Mucosa of descending colon (tissue), 3 donors: ENCODE data around the gene UQCR11. TPM values are rescaled to one million over a fixed set of nuclear protein-coding genes. Genes with fewer than 3 reads are reported as not detected.

Experiments used
- ATAC-seq: fragments of 200-7000 bp; cut with Tn5 transposase; one replicate; pipeline ENCODE4 v1.9.1; 2020; ENCODE audit warnings: mild to moderate bottlenecking, moderate library complexity
- DNase-seq, 3 donors: peaks; one replicate each; pipeline ENCODE4 v3.0.0-alpha.2; 2020
- H3K36me3 ChIP-seq: fragments of 200-600 bp; one replicate; pipeline ENCODE4 v1.8.0; 2021; ENCODE audit warnings: low read depth, mild to moderate bottlenecking
- H3K4me1 ChIP-seq: fragments of 200-600 bp; one replicate; pipeline ENCODE4 v1.8.0; 2021; ENCODE audit warnings: low read depth, mild to moderate bottlenecking
- H3K4me3 ChIP-seq: fragments of 200-600 bp; one replicate; pipeline ENCODE4 v1.8.0; 2021; ENCODE audit warnings: mild to moderate bottlenecking
- H3K9me3 ChIP-seq: fragments of 200-600 bp; one replicate; pipeline ENCODE4 v1.8.0; 2021; ENCODE audit warnings: mild to moderate bottlenecking
- intact Hi-C, 2 donors: fragments of 100-400 bp; cut with DNase I in 1 of 2; cut with micrococcal nuclease in 1 of 2; formaldehyde crosslinking; loops; one replicate each; pipeline versions ENCODE4 v1.11.0 to v1.11.1; 2022; cut with DNase I, micrococcal nuclease
- total RNA-seq, 3 donors: library from RNA; stranded (reverse); fragmentation: NEBNext Ultra II Directional in 2 of 3; extraction: Animal tissue kit (Norgen Biotek cat#: 25700) in 2 of 3; gene quantifications; one replicate each; pipeline versions ENCODE4 v1.2.1 to v1.2.4, GENCODE V29; 2021 to 2023
- TF ChIP-seq, protein P1 (sequence below): fragments of 200-600 bp; IDR thresholded peaks from one replicate; pipeline ENCODE4 v1.8.0; 2022; ENCODE audit warnings: antibody characterized with exemption, mild to moderate bottlenecking
- donor health status: DM: no; HTN: no; CAD: no; lungs with moderate emphysema.
- donor health status: DM: no; HTN: no; CAD: no.
- donor health status: DM: no; HTN: yes; CAD: no.

UQCR11 gene
- total RNA-seq, 3 donors from 2014 or later, result 265 to 301 (median 272) TPM

DNA sequence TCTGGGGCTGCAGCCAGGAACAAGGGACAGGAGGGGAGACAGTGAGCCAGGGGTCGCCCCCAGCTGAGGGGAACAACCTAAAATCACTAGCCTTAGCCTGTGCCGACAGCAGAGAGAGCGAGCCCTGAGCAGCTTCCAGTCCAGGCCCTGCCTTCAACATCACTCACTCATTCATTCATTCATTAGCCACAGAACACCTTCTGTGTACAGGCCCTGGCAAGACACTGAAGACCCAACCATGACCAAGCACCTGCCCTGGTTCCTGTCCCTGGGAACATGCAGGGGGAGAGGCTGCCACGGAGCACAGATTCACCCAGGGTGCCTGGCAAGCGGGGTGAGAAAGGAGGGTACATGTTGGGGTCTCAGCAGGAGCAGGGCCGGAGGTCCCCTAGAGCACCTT lies 42.0 kb downstream of the UQCR11 start:
- ATAC-seq, result no peak
- intact Hi-C loops, result no loop called here
- Histone ChIP-seq H3K36me3 (no peaks in the 10 kb centered on the region), H3K9me3 (no peaks in the 10 kb centered on the region), H3K4me3 (no peak overlapping the region), H3K4me1 (no peaks in the 10 kb centered on the region)
- TF ChIP-seq, protein P1, sequence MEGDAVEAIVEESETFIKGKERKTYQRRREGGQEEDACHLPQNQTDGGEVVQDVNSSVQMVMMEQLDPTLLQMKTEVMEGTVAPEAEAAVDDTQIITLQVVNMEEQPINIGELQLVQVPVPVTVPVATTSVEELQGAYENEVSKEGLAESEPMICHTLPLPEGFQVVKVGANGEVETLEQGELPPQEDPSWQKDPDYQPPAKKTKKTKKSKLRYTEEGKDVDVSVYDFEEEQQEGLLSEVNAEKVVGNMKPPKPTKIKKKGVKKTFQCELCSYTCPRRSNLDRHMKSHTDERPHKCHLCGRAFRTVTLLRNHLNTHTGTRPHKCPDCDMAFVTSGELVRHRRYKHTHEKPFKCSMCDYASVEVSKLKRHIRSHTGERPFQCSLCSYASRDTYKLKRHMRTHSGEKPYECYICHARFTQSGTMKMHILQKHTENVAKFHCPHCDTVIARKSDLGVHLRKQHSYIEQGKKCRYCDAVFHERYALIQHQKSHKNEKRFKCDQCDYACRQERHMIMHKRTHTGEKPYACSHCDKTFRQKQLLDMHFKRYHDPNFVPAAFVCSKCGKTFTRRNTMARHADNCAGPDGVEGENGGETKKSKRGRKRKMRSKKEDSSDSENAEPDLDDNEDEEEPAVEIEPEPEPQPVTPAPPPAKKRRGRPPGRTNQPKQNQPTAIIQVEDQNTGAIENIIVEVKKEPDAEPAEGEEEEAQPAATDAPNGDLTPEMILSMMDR, result no peak
- DNase-seq, result no peak

DNA sequence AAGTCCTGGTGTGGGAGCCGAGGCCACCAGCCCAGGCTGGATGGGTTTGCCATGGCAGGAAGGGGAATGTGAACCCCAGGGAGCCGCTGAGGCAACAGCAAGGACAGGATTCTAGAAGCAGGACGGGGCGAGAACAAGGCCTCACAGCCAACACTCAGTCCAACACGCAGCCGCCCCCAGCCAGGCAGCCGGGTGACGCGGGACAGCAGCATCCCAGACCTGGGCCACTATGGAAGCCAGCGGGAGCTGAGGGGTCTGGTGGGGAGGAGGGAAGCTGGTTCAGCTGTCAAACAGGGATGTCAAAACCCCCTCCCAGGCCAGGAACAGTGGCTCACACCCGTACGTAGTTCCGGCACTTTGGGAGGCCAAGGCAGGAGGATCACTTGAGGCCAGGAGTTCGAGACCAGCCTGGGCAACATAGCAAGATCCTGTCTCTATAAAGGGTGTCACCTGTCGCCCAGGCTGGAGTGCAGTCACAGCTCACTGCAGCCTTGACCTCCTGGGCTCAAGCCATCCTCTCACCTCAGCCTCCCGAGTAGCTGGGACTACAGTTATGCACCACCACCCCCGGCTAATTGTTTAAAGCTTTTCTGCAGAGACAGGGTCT lies 43.9 kb downstream of the UQCR11 start:
- intact Hi-C loops, result no loop called here
- DNase-seq, result no peak
- Histone ChIP-seq H3K9me3 (no peaks in the 10 kb centered on the region), H3K4me1 (no peaks in the 10 kb centered on the region), H3K36me3 (no peaks in the 10 kb centered on the region), H3K4me3 (no peak overlapping the region)
- TF ChIP-seq, protein P1, result no peak
- no peak for ATAC-seq

DNA sequence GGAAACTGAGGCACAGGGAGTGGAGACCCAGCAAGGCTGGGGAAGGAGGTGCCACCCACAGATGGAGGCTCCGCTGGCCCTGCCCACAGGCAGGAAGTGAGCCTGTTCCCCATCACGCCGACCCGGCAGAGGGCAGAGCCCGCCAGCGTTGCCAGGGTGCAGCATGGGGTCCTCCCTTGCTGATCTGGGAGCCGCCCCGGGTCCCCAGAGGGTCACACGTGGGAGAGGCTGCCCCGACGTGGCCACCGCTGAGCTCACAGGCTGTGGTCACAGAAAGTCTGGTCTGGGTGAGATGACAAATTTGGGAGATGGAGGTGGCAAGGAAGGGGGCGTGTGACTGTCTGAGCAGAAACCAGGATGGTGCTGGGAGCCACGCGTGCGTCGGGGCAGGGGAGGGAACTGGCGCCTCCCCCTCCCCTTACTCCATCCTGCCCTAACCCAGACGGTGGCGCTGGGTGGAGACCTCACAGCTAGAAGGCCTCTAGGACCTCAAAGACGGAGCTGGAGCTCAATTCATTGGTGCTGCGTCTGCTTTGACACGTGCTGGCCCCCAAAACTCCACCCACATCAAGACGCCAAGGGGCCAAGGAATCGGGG lies 44.9 kb downstream of the UQCR11 start:
- intact Hi-C loops, result no loop called here
- Histone ChIP-seq H3K36me3 (no peaks in the 10 kb centered on the region), H3K9me3 (no peaks in the 10 kb centered on the region), H3K4me1 (no peaks in the 10 kb centered on the region), H3K4me3 (no peak overlapping the region)
- ATAC-seq (no peak), DNase-seq (no peak)
- TF ChIP-seq, protein P1, result no peak

DNA sequence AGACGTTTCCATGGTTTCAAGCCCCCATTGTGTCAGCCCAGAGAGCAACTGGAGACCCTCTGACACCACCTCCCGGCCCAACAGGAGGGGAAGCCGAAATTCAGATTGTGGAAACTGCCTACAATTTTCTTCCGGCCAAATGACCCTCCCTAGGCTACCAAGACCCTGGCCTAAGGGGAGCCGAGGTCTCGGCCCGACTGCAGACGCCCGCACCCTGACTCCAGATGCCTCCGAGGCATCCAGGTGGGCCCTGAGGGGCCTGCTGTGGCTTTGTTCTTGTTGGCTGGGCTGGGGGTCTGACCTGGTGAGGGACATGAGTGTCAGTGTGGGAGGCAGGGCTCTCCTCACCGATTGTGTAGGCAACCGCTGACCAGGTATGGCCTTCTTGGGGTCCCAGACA lies 46.7 kb downstream of the UQCR11 start:
- no peaks in the 10 kb centered on the region for H3K4me1 ChIP-seq
- no peaks in the 10 kb centered on the region for H3K36me3 ChIP-seq
- TF ChIP-seq, protein P1, result no peak
- H3K4me3 ChIP-seq, result no peak overlapping the region
- no peaks in the 10 kb centered on the region for H3K9me3 ChIP-seq
- DNase-seq (no peak), ATAC-seq (no peak)
- intact Hi-C loops, result no loop called here

DNA sequence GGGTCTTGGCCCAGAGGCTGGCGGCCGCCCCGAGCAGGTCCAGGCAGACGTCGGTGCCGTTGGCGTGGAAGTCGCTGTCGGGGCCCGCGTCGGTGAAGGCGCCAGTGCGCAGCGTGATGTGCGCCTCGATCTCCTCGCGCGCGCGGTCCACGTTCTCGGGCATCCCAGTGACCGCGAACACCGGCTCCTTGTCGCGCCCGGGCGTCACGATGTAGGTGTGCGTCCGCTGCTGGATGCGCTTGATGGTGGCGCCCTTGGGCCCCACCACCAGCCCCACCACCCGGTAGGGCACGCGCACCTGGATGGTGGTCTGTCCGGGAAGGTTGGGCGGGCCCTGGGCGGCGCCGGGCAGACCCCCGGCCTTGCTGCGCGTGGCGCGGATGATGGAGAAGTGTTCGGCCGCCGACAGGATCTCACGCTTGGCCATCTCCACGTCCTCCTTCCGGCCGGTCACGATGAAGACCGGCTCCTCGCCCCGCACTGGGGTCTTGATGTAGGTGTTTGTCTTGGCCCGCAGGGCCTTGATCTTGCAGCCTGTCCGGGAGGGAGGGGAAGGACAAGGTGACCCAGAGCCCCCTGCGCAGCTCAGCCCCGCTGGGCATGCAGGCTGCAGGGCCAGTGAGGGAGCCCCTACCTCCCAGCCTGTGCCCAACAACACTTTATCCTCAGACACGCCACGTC lies 48.7 kb downstream of the UQCR11 start:
- Histone ChIP-seq H3K9me3 (no peaks in the 10 kb centered on the region), H3K4me3 (no peak overlapping the region), H3K36me3 (no peaks in the 10 kb centered on the region), H3K4me1 (no peaks in the 10 kb centered on the region)
- TF ChIP-seq, protein P1, result no peak
- no peak for ATAC-seq
- intact Hi-C loops, result no loop called here
- DNase-seq, result no peak
